Stomach (tissue), 4 donors: ENCODE results near the gene STIM2.

ENCODE experiments used
- CTCF ChIP-seq, 7 experiments: fragments of 450-650 bp in 4 of 7; fragments of 200-600 bp in 3 of 7; sonication (generic) in 3 of 7; IDR thresholded peaks; one replicate each; pipeline ENCODE4 v1.5.1; 2016 to 2019; ENCODE audit warnings: antibody characterized with exemption in 7 of 7, control low read depth in 2 of 7, mild to moderate bottlenecking in 1 of 7
- POLR2A ChIP-seq, 4 donors: fragments of 450-650 bp; IDR thresholded peaks; one replicate each; pipeline ENCODE4 v1.6.1; 2016; ENCODE audit warnings: antibody characterized with exemption in 4 of 4, control low read depth in 2 of 4, mild to moderate bottlenecking in 1 of 4, moderate library complexity in 1 of 4

DNA sequence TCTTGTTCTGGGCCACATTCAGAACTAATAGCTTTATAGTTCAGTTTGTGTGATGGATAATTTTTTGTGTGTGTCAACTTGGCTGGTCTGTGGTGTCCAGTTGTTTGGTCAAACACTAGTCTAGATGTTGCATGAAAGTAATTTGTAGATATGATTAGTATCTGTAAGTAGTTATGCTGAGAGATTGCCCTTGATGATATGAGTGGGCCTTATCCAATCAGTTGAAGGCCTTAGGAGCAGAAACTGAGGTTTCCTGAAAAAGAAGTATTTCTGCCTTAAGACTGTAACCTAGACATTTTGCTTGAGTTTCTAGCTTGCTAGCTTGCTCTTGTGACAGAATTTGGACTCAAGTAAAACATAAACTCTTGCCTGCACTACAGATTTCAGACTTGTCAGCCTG lies 30.4 kb downstream of the STIM2 start:
- no peak for TF ChIP-seq POLR2A (IDR thresholded peaks at IDR 0.05)
- TF ChIP-seq CTCF (IDR thresholded peaks at IDR 0.05), result no peak
